Measurements from ENCODE around the gene MYO1E. TPM values are rescaled to one million over a fixed set of nuclear protein-coding genes. Genes with fewer than 3 reads are reported as not detected.

The MYO1E gene
- total RNA-seq, 1 donor from 2014 or later = 403 TPM

- no peak for TF ChIP-seq CTCF (conservative IDR thresholded peaks at IDR 0.05; ENCODE audit: low read depth, low read length)
- DNase-seq (ENCODE audit: low read depth) = no peak
- H3K4me3 ChIP-seq (ENCODE audit: low read depth, low read length) = no peak overlapping the region
These were observed 176.3 kb downstream of the MYO1E start for GRCh38 chr15:59196416-59196815.

- H3K4me3 ChIP-seq (ENCODE audit: low read depth, low read length) = no peak overlapping the region
- TF ChIP-seq CTCF (conservative IDR thresholded peaks at IDR 0.05; ENCODE audit: low read depth, low read length) = no peak
- no peak for DNase-seq (ENCODE audit: low read depth)
These were observed 177.9 kb downstream of the MYO1E start for GRCh38 chr15:59194639-59195325.

GRCh38 chr15:59191855-59192237 is 180.8 kb downstream of the MYO1E start:
- DNase-seq (ENCODE audit: low read depth) = peak; percentile 96
- H3K4me3 ChIP-seq (ENCODE audit: low read depth, low read length) = peak overlapping the region; percentile 8
- TF ChIP-seq CTCF (conservative IDR thresholded peaks at IDR 0.05; ENCODE audit: low read depth, low read length) = no peak

- no peak for DNase-seq (ENCODE audit: low read depth)
These were observed 182.4 kb downstream of the MYO1E start for GRCh38 chr15:59190291-59190690.

GRCh38 chr15:59189241-59189640 is 183.4 kb downstream of the MYO1E start:
- H3K4me3 ChIP-seq (ENCODE audit: low read depth, low read length) = no peak overlapping the region
- no peak for TF ChIP-seq CTCF (conservative IDR thresholded peaks at IDR 0.05; ENCODE audit: low read depth, low read length)

More at GRCh38 chr15:59190291-59190690, 182.4 kb downstream of the MYO1E start:
- no peak overlapping the region for H3K4me3 ChIP-seq (ENCODE audit: low read depth, low read length)
- TF ChIP-seq CTCF (conservative IDR thresholded peaks at IDR 0.05; ENCODE audit: low read depth, low read length) = no peak

GRCh38 chr15:59186501-59186900 is 186.2 kb downstream of the MYO1E start:
- no peak overlapping the region for H3K4me3 ChIP-seq (ENCODE audit: low read depth, low read length)
- no peak for DNase-seq (ENCODE audit: low read depth)
- TF ChIP-seq CTCF (conservative IDR thresholded peaks at IDR 0.05; ENCODE audit: low read depth, low read length) = no peak

More at GRCh38 chr15:59189241-59189640, 183.4 kb downstream of the MYO1E start:
- no peak for DNase-seq (ENCODE audit: low read depth)

GRCh38 chr15:59185725-59186124 is 186.9 kb downstream of the MYO1E start:
- TF ChIP-seq CTCF (conservative IDR thresholded peaks at IDR 0.05; ENCODE audit: low read depth, low read length) = peak; percentile 22

More at GRCh38 chr15:59185725-59186124, 186.9 kb downstream of the MYO1E start:
- H3K4me3 ChIP-seq (ENCODE audit: low read depth, low read length) = no peak overlapping the region
- no peak for DNase-seq (ENCODE audit: low read depth)

Measured in epithelial cell of proximal tubule (primary cell).